ENCODE measurements around the gene PTPRM. TPM values are rescaled to one million over a fixed set of nuclear protein-coding genes. Genes with fewer than 3 reads are reported as not detected.
A peak's percentile ranks its signal among the peaks of the same experiment; 100 is the strongest.

The PTPRM gene
- total and polyA plus RNA-seq, 2 experiments from 2014 or later = 1.6 to 5.3 TPM

DNA sequence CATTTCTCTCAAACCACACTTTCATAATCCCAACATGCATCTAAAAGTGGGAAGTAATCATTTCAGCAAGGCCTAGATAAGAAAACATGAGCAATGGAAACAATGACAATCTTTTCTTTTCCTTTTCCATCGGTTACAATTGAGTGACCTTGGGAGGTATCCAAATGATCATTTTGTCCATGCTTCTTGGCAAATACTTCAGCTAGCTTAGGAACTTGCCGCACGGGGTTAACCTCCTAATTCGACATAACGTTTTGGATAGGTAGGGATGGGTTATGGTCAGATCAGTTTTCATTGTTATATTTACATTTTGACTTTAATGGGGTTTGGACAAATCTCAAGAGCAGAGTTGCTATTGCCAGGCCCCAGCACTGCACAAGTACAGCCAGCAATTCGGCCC, 4.6 kb upstream of the PTPRM start:
- H3K9me3 Mint-ChIP-seq = no peaks in the 10 kb centered on the region
- H3K4me3 Mint-ChIP-seq = peak overlapping the region; percentile 8; the same call in 1 of the 3 replicates
- Histone ChIP-seq H3K36me3 (ENCODE audit: insufficient read depth) (no peaks in the 10 kb centered on the region), H3K4me1 (ENCODE audit: insufficient read depth) (peaks cover 11% of the 10 kb centered on the region), H3K27me3 (ENCODE audit: insufficient read depth) (peaks cover 32% of the 10 kb centered on the region), H4K20me1 (replicated peaks; ENCODE audit: insufficient read depth) (no peaks in the 10 kb centered on the region), H3K4me2 (no peak overlapping the region), H3K27ac (ENCODE audit: low read depth) (no peak overlapping the region), H3K79me2 (replicated peaks; ENCODE audit: insufficient read depth) (no peaks in the 10 kb centered on the region), H3K4me3 (no peak overlapping the region), H3F3A (replicated peaks; ENCODE audit: low read depth) (no peaks in the 10 kb centered on the region), H3K9me2 (ENCODE audit: insufficient read depth) (0 out of 2 replicates have a peak, but pooled peaks cover 5% of the 10 kb centered on the region), H2AFZ (no peak overlapping the region)
- no peaks in the 10 kb centered on the region for H3K36me3 Mint-ChIP-seq (ENCODE audit: low read depth)
- ATAC-seq (no peak), DNase-seq (ENCODE audit: low spot score) (no peak)
- peaks cover 13% of the 10 kb centered on the region for H3K4me1 Mint-ChIP-seq
- H3K27ac Mint-ChIP-seq = no peak overlapping the region
- H3K27me3 Mint-ChIP-seq (ENCODE audit: insufficient read depth, low read depth, poor library complexity) = peaks cover 19% of the 10 kb centered on the region
- TF ChIP-seq POLR2AphosphoS5 (IDR thresholded peaks at IDR 0.05; ENCODE audit: low read depth) (no peak), EZH2phosphoT487 (IDR thresholded peaks at IDR 0.05; ENCODE audit: unreplicated experiment) (no peak), ZNF331 (CRISPR knock-in tag; IDR thresholded peaks at IDR 0.05; ENCODE audit: low read depth) (no peak), EZH2 (IDR thresholded peaks at IDR 0.05; ENCODE audit: low read depth, unreplicated experiment) (no peak), ZNF114 (CRISPR knock-in tag; IDR thresholded peaks at IDR 0.05) (no peak), NANOG (IDR thresholded peaks at IDR 0.05; ENCODE audit: borderline replicate concordance) (no peak), JUNB (IDR thresholded peaks at IDR 0.05; ENCODE audit: unreplicated experiment) (no peak), STAT1 (IDR thresholded peaks at IDR 0.05; ENCODE audit: unreplicated experiment) (no peak), CREB1 (CRISPR knock-in tag; IDR thresholded peaks at IDR 0.05; ENCODE audit: low read depth) (no peak)
- TF ChIP-seq, protein P1, sequence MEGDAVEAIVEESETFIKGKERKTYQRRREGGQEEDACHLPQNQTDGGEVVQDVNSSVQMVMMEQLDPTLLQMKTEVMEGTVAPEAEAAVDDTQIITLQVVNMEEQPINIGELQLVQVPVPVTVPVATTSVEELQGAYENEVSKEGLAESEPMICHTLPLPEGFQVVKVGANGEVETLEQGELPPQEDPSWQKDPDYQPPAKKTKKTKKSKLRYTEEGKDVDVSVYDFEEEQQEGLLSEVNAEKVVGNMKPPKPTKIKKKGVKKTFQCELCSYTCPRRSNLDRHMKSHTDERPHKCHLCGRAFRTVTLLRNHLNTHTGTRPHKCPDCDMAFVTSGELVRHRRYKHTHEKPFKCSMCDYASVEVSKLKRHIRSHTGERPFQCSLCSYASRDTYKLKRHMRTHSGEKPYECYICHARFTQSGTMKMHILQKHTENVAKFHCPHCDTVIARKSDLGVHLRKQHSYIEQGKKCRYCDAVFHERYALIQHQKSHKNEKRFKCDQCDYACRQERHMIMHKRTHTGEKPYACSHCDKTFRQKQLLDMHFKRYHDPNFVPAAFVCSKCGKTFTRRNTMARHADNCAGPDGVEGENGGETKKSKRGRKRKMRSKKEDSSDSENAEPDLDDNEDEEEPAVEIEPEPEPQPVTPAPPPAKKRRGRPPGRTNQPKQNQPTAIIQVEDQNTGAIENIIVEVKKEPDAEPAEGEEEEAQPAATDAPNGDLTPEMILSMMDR (conservative IDR thresholded peaks at IDR 0.05; ENCODE audit: low read depth in 2 of 2) = no peak
- TF ChIP-seq, protein P2, sequence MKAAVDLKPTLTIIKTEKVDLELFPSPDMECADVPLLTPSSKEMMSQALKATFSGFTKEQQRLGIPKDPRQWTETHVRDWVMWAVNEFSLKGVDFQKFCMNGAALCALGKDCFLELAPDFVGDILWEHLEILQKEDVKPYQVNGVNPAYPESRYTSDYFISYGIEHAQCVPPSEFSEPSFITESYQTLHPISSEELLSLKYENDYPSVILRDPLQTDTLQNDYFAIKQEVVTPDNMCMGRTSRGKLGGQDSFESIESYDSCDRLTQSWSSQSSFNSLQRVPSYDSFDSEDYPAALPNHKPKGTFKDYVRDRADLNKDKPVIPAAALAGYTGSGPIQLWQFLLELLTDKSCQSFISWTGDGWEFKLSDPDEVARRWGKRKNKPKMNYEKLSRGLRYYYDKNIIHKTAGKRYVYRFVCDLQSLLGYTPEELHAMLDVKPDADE (IDR thresholded peaks at IDR 0.05) = no peak
- TF ChIP-seq, protein P3, sequence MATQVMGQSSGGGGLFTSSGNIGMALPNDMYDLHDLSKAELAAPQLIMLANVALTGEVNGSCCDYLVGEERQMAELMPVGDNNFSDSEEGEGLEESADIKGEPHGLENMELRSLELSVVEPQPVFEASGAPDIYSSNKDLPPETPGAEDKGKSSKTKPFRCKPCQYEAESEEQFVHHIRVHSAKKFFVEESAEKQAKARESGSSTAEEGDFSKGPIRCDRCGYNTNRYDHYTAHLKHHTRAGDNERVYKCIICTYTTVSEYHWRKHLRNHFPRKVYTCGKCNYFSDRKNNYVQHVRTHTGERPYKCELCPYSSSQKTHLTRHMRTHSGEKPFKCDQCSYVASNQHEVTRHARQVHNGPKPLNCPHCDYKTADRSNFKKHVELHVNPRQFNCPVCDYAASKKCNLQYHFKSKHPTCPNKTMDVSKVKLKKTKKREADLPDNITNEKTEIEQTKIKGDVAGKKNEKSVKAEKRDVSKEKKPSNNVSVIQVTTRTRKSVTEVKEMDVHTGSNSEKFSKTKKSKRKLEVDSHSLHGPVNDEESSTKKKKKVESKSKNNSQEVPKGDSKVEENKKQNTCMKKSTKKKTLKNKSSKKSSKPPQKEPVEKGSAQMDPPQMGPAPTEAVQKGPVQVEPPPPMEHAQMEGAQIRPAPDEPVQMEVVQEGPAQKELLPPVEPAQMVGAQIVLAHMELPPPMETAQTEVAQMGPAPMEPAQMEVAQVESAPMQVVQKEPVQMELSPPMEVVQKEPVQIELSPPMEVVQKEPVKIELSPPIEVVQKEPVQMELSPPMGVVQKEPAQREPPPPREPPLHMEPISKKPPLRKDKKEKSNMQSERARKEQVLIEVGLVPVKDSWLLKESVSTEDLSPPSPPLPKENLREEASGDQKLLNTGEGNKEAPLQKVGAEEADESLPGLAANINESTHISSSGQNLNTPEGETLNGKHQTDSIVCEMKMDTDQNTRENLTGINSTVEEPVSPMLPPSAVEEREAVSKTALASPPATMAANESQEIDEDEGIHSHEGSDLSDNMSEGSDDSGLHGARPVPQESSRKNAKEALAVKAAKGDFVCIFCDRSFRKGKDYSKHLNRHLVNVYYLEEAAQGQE (IDR thresholded peaks at IDR 0.05; ENCODE audit: unreplicated experiment) = no peak
- TF ChIP-seq, protein P4, sequence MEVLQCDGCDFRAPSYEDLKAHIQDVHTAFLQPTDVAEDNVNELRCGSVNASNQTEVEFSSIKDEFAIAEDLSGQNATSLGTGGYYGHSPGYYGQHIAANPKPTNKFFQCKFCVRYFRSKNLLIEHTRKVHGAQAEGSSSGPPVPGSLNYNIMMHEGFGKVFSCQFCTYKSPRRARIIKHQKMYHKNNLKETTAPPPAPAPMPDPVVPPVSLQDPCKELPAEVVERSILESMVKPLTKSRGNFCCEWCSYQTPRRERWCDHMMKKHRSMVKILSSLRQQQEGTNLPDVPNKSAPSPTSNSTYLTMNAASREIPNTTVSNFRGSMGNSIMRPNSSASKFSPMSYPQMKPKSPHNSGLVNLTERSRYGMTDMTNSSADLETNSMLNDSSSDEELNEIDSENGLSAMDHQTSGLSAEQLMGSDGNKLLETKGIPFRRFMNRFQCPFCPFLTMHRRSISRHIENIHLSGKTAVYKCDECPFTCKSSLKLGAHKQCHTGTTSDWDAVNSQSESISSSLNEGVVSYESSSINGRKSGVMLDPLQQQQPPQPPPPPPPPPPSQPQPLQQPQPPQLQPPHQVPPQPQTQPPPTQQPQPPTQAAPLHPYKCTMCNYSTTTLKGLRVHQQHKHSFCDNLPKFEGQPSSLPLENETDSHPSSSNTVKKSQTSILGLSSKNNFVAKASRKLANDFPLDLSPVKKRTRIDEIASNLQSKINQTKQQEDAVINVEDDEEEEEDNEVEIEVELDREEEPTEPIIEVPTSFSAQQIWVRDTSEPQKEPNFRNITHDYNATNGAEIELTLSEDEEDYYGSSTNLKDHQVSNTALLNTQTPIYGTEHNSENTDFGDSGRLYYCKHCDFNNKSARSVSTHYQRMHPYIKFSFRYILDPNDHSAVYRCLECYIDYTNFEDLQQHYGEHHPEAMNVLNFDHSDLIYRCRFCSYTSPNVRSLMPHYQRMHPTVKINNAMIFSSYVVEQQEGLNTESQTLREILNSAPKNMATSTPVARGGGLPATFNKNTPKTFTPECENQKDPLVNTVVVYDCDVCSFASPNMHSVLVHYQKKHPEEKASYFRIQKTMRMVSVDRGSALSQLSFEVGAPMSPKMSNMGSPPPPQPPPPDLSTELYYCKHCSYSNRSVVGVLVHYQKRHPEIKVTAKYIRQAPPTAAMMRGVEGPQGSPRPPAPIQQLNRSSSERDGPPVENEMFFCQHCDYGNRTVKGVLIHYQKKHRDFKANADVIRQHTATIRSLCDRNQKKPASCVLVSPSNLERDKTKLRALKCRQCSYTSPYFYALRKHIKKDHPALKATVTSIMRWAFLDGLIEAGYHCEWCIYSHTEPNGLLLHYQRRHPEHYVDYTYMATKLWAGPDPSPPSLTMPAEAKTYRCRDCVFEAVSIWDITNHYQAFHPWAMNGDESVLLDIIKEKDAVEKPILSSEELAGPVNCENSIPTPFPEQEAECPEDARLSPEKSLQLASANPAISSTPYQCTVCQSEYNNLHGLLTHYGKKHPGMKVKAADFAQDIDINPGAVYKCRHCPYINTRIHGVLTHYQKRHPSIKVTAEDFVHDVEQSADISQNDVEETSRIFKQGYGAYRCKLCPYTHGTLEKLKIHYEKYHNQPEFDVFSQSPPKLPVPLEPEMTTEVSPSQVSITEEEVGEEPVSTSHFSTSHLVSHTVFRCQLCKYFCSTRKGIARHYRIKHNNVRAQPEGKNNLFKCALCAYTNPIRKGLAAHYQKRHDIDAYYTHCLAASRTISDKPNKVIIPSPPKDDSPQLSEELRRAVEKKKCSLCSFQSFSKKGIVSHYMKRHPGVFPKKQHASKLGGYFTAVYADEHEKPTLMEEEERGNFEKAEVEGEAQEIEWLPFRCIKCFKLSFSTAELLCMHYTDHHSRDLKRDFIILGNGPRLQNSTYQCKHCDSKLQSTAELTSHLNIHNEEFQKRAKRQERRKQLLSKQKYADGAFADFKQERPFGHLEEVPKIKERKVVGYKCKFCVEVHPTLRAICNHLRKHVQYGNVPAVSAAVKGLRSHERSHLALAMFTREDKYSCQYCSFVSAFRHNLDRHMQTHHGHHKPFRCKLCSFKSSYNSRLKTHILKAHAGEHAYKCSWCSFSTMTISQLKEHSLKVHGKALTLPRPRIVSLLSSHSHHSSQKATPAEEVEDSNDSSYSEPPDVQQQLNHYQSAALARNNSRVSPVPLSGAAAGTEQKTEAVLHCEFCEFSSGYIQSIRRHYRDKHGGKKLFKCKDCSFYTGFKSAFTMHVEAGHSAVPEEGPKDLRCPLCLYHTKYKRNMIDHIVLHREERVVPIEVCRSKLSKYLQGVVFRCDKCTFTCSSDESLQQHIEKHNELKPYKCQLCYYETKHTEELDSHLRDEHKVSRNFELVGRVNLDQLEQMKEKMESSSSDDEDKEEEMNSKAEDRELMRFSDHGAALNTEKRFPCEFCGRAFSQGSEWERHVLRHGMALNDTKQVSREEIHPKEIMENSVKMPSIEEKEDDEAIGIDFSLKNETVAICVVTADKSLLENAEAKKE (CRISPR knock-in tag; IDR thresholded peaks at IDR 0.05) = no peak
